Measurements from ENCODE around the gene ST7L.

ST7L gene

GRCh38 chr1:112618721-112619517, at the start of gene ST7L:
TSS of gene ST7L (minus strand) at chr1:112619141. CDS start at chr1:112619113, 28 bp downstream.
- no peak for TF ChIP-seq CTCF (IDR thresholded peaks at IDR 0.05; ENCODE audit: low read depth, low read length, missing control alignments)
- in situ Hi-C loops (cut with HindIII; ENCODE audit: low pct_ligation_motif_present, low sequenced_read_pairs), result loop anchor here (10.0 to 25.0 kb wide), 2 partner anchors 132 to 224 kb away; partner anchors contain the start of gene CTTNBP2NL
- H3K4me3 ChIP-seq (ENCODE audit: low read depth, low read length), result peak within 1 kb of the TSS; percentile 98
- peak within 1 kb of the TSS; percentile 93 for H3K27ac ChIP-seq
- H3K36me3 ChIP-seq (replicated peaks), result no peaks in the 10 kb centered on the region
- H3K27me3 ChIP-seq (replicated peaks), result no peaks in the 10 kb centered on the region
- peak; percentile 47 for DNase-seq

- DNase-seq, result no peak
- H3K36me3 ChIP-seq (replicated peaks), result peaks cover 82% of the 10 kb centered on the region
- no peak overlapping the region for H3K4me3 ChIP-seq (ENCODE audit: low read depth, low read length)
- H3K27me3 ChIP-seq (replicated peaks), result no peaks in the 10 kb centered on the region
- no peak overlapping the region for H3K27ac ChIP-seq
- TF ChIP-seq CTCF (IDR thresholded peaks at IDR 0.05; ENCODE audit: low read depth, low read length, missing control alignments), result no peak
- in situ Hi-C loops (cut with HindIII; ENCODE audit: low pct_ligation_motif_present, low sequenced_read_pairs), result no loop called here
Measured at GRCh38 chr1:112666946-112667345, 48.0 kb upstream of the ST7L start.

- Histone ChIP-seq H3K27ac (no peak overlapping the region), H3K4me3 (ENCODE audit: low read depth, low read length) (no peak overlapping the region), H3K36me3 (replicated peaks) (peaks cover 80% of the 10 kb centered on the region), H3K27me3 (replicated peaks) (no peaks in the 10 kb centered on the region)
- no peak for DNase-seq
- TF ChIP-seq CTCF (IDR thresholded peaks at IDR 0.05; ENCODE audit: low read depth, low read length, missing control alignments), result no peak
- in situ Hi-C loops (cut with HindIII; ENCODE audit: low pct_ligation_motif_present, low sequenced_read_pairs), result no loop called here
Measured at GRCh38 chr1:112665857-112666256, 46.9 kb upstream of the ST7L start.

GRCh38 chr1:112651205-112651604, 32.3 kb upstream of the ST7L start:
- in situ Hi-C loops (cut with HindIII; ENCODE audit: low pct_ligation_motif_present, low sequenced_read_pairs), result no loop called here
- Histone ChIP-seq H3K36me3 (replicated peaks) (peaks cover 49% of the 10 kb centered on the region), H3K27me3 (replicated peaks) (no peaks in the 10 kb centered on the region), H3K4me3 (ENCODE audit: low read depth, low read length) (no peak overlapping the region), H3K27ac (no peak overlapping the region)
- no peak for TF ChIP-seq CTCF (IDR thresholded peaks at IDR 0.05; ENCODE audit: low read depth, low read length, missing control alignments)
- DNase-seq, result no peak

- DNase-seq, result no peak
- H3K36me3 ChIP-seq (replicated peaks), result peaks cover 25% of the 10 kb centered on the region
- in situ Hi-C loops (cut with HindIII; ENCODE audit: low pct_ligation_motif_present, low sequenced_read_pairs), result no loop called here
Measured at GRCh38 chr1:112646225-112646624, 27.3 kb upstream of the ST7L start.

More at GRCh38 chr1:112646225-112646624, 27.3 kb upstream of the ST7L start:
- no peak for TF ChIP-seq CTCF (IDR thresholded peaks at IDR 0.05; ENCODE audit: low read depth, low read length, missing control alignments)
- no peak overlapping the region for H3K27ac ChIP-seq
- H3K4me3 ChIP-seq (ENCODE audit: low read depth, low read length), result no peak overlapping the region
- H3K27me3 ChIP-seq (replicated peaks), result no peaks in the 10 kb centered on the region
